ENCODE results near the gene PTPRD.

Gene PTPRD

DNA sequence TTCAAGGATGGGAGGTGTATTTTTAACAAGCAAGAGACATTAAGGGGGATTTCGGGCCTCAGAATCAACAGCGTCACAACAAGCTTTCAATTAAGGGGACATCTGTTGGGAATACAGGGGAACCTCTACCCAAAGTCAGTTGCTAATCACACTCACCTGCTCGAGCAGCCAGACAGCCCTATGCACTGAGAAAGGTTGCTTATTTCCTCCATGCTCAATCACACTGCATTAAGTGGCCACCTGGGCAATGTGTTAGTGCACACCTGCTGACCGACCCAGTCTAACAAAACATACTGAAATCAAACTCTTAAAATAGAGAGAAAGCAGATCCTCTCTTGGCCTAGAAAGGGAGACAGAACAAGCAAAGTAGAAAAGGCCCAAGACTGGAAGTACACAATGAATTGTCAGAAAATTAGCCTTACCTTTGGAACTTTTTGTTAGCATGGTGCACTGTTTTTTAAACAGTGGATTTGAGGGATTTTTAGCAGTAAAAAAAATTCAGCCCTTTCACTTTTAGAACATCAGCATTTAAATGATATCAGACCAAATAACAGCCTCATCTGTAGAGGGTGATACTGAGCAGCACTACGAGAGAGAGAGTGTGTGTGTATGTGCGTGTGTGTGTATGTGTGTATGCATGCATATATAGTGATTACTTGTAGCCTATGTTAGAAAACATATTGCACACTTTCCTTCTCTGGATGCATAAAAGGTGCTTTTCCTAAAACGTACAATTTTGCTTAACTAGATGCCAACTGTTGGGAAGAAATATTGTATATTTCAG is 1694.7 kb downstream of the PTPRD start:
- TF ChIP-seq, protein P1, sequence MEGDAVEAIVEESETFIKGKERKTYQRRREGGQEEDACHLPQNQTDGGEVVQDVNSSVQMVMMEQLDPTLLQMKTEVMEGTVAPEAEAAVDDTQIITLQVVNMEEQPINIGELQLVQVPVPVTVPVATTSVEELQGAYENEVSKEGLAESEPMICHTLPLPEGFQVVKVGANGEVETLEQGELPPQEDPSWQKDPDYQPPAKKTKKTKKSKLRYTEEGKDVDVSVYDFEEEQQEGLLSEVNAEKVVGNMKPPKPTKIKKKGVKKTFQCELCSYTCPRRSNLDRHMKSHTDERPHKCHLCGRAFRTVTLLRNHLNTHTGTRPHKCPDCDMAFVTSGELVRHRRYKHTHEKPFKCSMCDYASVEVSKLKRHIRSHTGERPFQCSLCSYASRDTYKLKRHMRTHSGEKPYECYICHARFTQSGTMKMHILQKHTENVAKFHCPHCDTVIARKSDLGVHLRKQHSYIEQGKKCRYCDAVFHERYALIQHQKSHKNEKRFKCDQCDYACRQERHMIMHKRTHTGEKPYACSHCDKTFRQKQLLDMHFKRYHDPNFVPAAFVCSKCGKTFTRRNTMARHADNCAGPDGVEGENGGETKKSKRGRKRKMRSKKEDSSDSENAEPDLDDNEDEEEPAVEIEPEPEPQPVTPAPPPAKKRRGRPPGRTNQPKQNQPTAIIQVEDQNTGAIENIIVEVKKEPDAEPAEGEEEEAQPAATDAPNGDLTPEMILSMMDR (IDR thresholded peaks at IDR 0.05; ENCODE audit: low read depth, low read length) = no peak
- no peak overlapping the region for H3K4me3 ChIP-seq (ENCODE audit: low read depth, low read length)

- TF ChIP-seq, protein P1 (IDR thresholded peaks at IDR 0.05; ENCODE audit: low read depth, low read length) = no peak
- H3K4me3 ChIP-seq (ENCODE audit: low read depth, low read length) = no peak overlapping the region
Measured at GRCh38 chr9:8916771-8917170, 1696.0 kb downstream of the PTPRD start.

DNA sequence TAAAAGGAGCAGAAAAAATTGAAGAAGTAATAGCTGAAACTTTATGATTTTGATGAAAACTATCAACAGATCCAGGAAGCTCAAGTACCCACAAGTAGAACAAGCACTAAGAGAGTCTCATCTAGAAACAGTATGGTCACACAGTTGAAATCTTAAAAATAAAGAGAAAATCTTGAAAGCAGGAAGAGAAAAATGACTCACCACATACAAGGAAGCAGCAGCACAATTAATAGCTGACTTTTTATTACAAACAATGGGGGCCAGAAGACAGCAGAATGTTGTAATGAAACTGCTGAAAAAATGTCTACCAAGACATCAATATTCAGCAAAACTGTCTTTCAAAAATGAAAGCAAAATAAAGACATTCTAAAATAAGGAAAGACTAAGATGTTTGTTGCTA is 1704.9 kb downstream of the PTPRD start:
- H3K4me3 ChIP-seq (ENCODE audit: low read depth, low read length) = no peak overlapping the region
- TF ChIP-seq, protein P1 (IDR thresholded peaks at IDR 0.05; ENCODE audit: low read depth, low read length) = no peak

GRCh38 chr9:8905731-8906130 is 1707.1 kb downstream of the PTPRD start:
- no peak overlapping the region for H3K4me3 ChIP-seq (ENCODE audit: low read depth, low read length)
- TF ChIP-seq, protein P1 (IDR thresholded peaks at IDR 0.05; ENCODE audit: low read depth, low read length) = no peak

GRCh38 chr9:8904771-8905515 is 1707.9 kb downstream of the PTPRD start:
- TF ChIP-seq, protein P1 (IDR thresholded peaks at IDR 0.05; ENCODE audit: low read depth, low read length) = no peak
- no peak overlapping the region for H3K4me3 ChIP-seq (ENCODE audit: low read depth, low read length)

GRCh38 chr9:8903077-8903476 is 1709.7 kb downstream of the PTPRD start:
- H3K4me3 ChIP-seq (ENCODE audit: low read depth, low read length) = no peak overlapping the region
- TF ChIP-seq, protein P1 (IDR thresholded peaks at IDR 0.05; ENCODE audit: low read depth, low read length) = no peak

GRCh38 chr9:8901146-8901545 is 1711.7 kb downstream of the PTPRD start:
- TF ChIP-seq, protein P1 (IDR thresholded peaks at IDR 0.05; ENCODE audit: low read depth, low read length) = no peak
- H3K4me3 ChIP-seq (ENCODE audit: low read depth, low read length) = no peak overlapping the region
